B cell (primary cell): ENCODE results near the gene AGTRAP. TPM values are rescaled to one million over a fixed set of nuclear protein-coding genes. Genes with fewer than 3 reads are reported as not detected.

Experiments
- ATAC-seq: fragments of 200-7000 bp; cut with Tn5 transposase; one replicate; pipeline ENCODE4 v1.10.0; 2021; ENCODE audit warnings: low read depth, mild to moderate bottlenecking, moderate number of reproducible peaks, moderate library complexity
- CTCF ChIA-PET: fragments of 350-600 bp; sonication (Branson Sonifier 250); formaldehyde crosslinking; loops from one replicate; lab custom pipeline; 2021; ENCODE audit warnings: antibody characterized with exemption, inconsistent platforms; lab: Charles Lee
- POLR2A ChIA-PET: fragments of 350-600 bp; sonication (Branson Sonifier 250); formaldehyde crosslinking; loops from one replicate; lab custom pipeline; 2021; ENCODE audit warnings: antibody characterized with exemption; lab: Charles Lee
- DNase-seq: peaks from one replicate; pipeline ENCODE4 v3.0.0; 2013
- H2AFZ ChIP-seq: 2 replicates; pipeline ENCODE4 v1.6.1; 2012; ENCODE audit warnings: mild to moderate bottlenecking, low read depth, low read length; ENCODE audit not compliant: insufficient read depth, poor library complexity, severe bottlenecking
- H3K27ac ChIP-seq, 2 donors: 1 replicate in 1 of 2; 2 replicates in 1 of 2; pipeline ENCODE4 v1.5.1; 2012 to 2013; ENCODE audit warnings: low read length in 2 of 2, mild to moderate bottlenecking in 2 of 2, moderate library complexity in 1 of 2
- H3K27me3 ChIP-seq, 4 experiments: fragments of 200-600 bp in 1 of 4; sonication (generic) in 1 of 4; replicated peaks in 1 of 4; 1 replicate in 2 of 4; 2 replicates in 2 of 4; pipeline versions ENCODE4 v1.6.1 to v1.7.0; 2013 to 2016; ENCODE audit warnings: low read length in 3 of 4, mild to moderate bottlenecking in 2 of 4, mixed read lengths in 1 of 4, moderate library complexity in 1 of 4; ENCODE audit not compliant: insufficient read depth in 4 of 4, control insufficient read depth in 3 of 4; ENCODE audit errors: control extremely low read depth in 1 of 4
- H3K36me3 ChIP-seq, 2 experiments: replicated peaks in 1 of 2; 1 replicate in 1 of 2; 2 replicates in 1 of 2; pipeline versions ENCODE4 v1.6.1 to v1.7.1; 2013; ENCODE audit warnings: low read length in 1 of 2; ENCODE audit not compliant: insufficient read depth in 2 of 2, control insufficient read depth in 1 of 2; ENCODE audit errors: control extremely low read depth in 1 of 2, extremely low read depth in 1 of 2
- H3K4me1 ChIP-seq, 2 donors: fragments of 200-600 bp in 1 of 2; sonication (generic) in 1 of 2; 1 replicate in 1 of 2; 2 replicates in 1 of 2; pipeline versions ENCODE4 v1.5.1 to v1.6.1; 2013 to 2017; ENCODE audit warnings: low read length in 2 of 2; ENCODE audit not compliant: control insufficient read depth in 2 of 2, insufficient read depth in 2 of 2
- H3K4me2 ChIP-seq: replicated peaks from 2 replicates; pipeline ENCODE3; 2012; ENCODE audit warnings: mild to moderate bottlenecking, low read depth, low read length; ENCODE audit not compliant: poor library complexity, severe bottlenecking
- H3K4me3 ChIP-seq, 5 experiments: fragments of 200-600 bp in 1 of 5; sonication (generic) in 1 of 5; 1 replicate in 3 of 5; 2 replicates in 2 of 5; pipeline versions ENCODE4 v1.5.1 to v1.7.0; 2011 to 2016; ENCODE audit warnings: low read length in 4 of 5, mild to moderate bottlenecking in 4 of 5, low read depth in 2 of 5, control low read depth in 1 of 5, moderate library complexity in 1 of 5; ENCODE audit not compliant: insufficient read depth in 1 of 5; ENCODE audit errors: control extremely low read depth in 1 of 5, extremely low read depth in 1 of 5
- H3K79me2 ChIP-seq: fragments of 200-600 bp; sonication (generic); one replicate; pipeline ENCODE4 v1.6.0; 2016; ENCODE audit warnings: low read length; ENCODE audit not compliant: control insufficient read depth, insufficient read depth
- H3K9ac ChIP-seq: fragments of 200-600 bp; sonication (generic); 2 replicates; pipeline ENCODE4 v1.6.1; 2017; ENCODE audit warnings: mild to moderate bottlenecking, low read length, moderate library complexity
- H3K9me3 ChIP-seq, 3 donors: one replicate each; pipeline versions ENCODE4 v1.6.1 to v1.7.1; 2013; ENCODE audit warnings: low read length in 2 of 3; ENCODE audit not compliant: control insufficient read depth in 2 of 3, insufficient read depth in 1 of 3; ENCODE audit errors: control extremely low read depth in 1 of 3
- H4K20me1 ChIP-seq: 2 replicates; pipeline ENCODE4 v1.6.0; 2012; ENCODE audit warnings: mild to moderate bottlenecking, low read length; ENCODE audit not compliant: insufficient read depth, control insufficient read depth, poor library complexity, severe bottlenecking
- H3K27ac Mint-ChIP-seq: one replicate; pipeline ENCODE4 v1.8.0; 2021; ENCODE audit warnings: mixed read lengths
- H3K27me3 Mint-ChIP-seq: one replicate; pipeline ENCODE4 v1.8.0; 2021; ENCODE audit warnings: mixed read lengths
- H3K4me1 Mint-ChIP-seq: one replicate; pipeline ENCODE4 v1.8.0; 2021; ENCODE audit warnings: mixed read lengths
- H3K4me3 Mint-ChIP-seq: one replicate; pipeline ENCODE4 v1.8.0; 2021; ENCODE audit warnings: mixed read lengths
- H3K9me3 Mint-ChIP-seq: one replicate; pipeline ENCODE4 v1.8.0; 2022; ENCODE audit warnings: mixed read lengths; ENCODE audit not compliant: insufficient read depth
- CTCF ChIP-seq: fragments of 200-600 bp; IDR thresholded peaks from one replicate; pipeline ENCODE4 v1.8.0; 2022; ENCODE audit warnings: antibody characterized with exemption, mild to moderate bottlenecking
- EZH2 ChIP-seq: IDR thresholded peaks from 2 replicates; pipeline ENCODE4 v1.6.1; 2012; ENCODE audit warnings: borderline replicate concordance, low read depth, mild to moderate bottlenecking, moderate library complexity, low read length; ENCODE audit not compliant: insufficient read depth, poor library complexity, severe bottlenecking
- WGBS: methylation state at CpG from one replicate; pipeline ENCODE4 v1.1.5; 2013; ENCODE audit warnings: missing lambda C conversion rate; ENCODE audit not compliant: insufficient coverage; 5-methylcytosine and 5-hydroxymethylcytosine counted together
- intact Hi-C: fragments of 100-400 bp; cut with micrococcal nuclease; formaldehyde crosslinking; loops from one replicate; pipeline ENCODE4 v1.10.0; 2022
- polyA plus RNA-seq: library from polyadenylated mRNA; depleted of rRNA; stranded (reverse); fragments of >200 nt; gene quantifications from 2 replicates; pipeline ENCODE4 v1.2.3, GENCODE V29; 2012
- total RNA-seq, 2 donors: library from RNA; stranded (reverse); fragments of 120-200 nt in 1 of 2; gene quantifications; 1 replicate in 1 of 2; 2 replicates in 1 of 2; pipeline versions ENCODE4 v1.2.3 to v1.2.4, GENCODE V29; 2013 to 2022

The AGTRAP gene
- total and polyA plus RNA-seq, 2 donors (not counting 1 experiment from before 2014, with no cell fraction given), result 18.3 to 44.9 TPM

- Histone ChIP-seq H3K4me2 (peak overlapping the region; percentile 86), H4K20me1 (no peaks in the 10 kb centered on the region), H3K36me3 (peaks cover 0 to 8% of the 10 kb centered on the region in 2 experiments), H3K27ac (peak overlapping the region in 1 of 2 donors; percentile 26), H2AFZ (peak overlapping the region; percentile 53), H3K4me3 (peak overlapping the region in 4 of 5 experiments; percentile 23 to 50 (median 36)), H3K9me3 (no peaks in the 10 kb centered on the region), H3K9ac (peak overlapping the region; percentile 53), H3K79me2 (no peaks in the 10 kb centered on the region), H3K27me3 (no peaks in the 10 kb centered on the region), H3K4me1 (peaks cover 19 to 23% of the 10 kb centered on the region in 2 donors)
- Mint-ChIP-seq H3K27ac (peak overlapping the region; percentile 72), H3K27me3 (no peaks in the 10 kb centered on the region), H3K4me3 (peak overlapping the region; percentile 68), H3K9me3 (no peaks in the 10 kb centered on the region), H3K4me1 (peaks cover 26% of the 10 kb centered on the region)
- peak; percentile 74 for DNase-seq
- peak; percentile 85 for TF ChIP-seq CTCF
- TF ChIP-seq EZH2, result no peak
- intact Hi-C loops, result loop anchor here (1.0 to 2.0 kb wide), 2 partner anchors 18 to 30 kb away; no protein-coding TSS in a partner anchor
- CTCF ChIA-PET, result interaction anchor here (0.6 to 3.9 kb wide), 16 partner anchors 9 to 1581 kb away, joined by 3 to 26 read pairs (median 4); partner anchors contain the start of genes CLCN6 and MTHFR
- POLR2A ChIA-PET, result interaction anchor here (0.7 to 1.1 kb wide), 3 partner anchors 9 to 122 kb away, joined by 3 to 5 read pairs (median 3); no protein-coding TSS in a partner anchor
- WGBS, result 9% methylated on average over 30 of the region's 30 CpGs
- ATAC-seq, result peak; percentile 82
These were observed 49.2 kb downstream of the AGTRAP start for GRCh38 chr1:11784993-11785769.
